HG03520 (cell line): Measurements from ENCODE around the gene TGM3.
"Not testable (repeated sequence)": the region's sequence is repeated elsewhere in the genome, so short reads cannot be mapped to it uniquely, and the experiment has no call there.

ENCODE experiments used
- ATAC-seq: cut with Tn5 transposase; IDR thresholded peaks from one replicate; pipeline ENCODE4 v1.9.1; 2021; ENCODE audit warnings: mild to moderate bottlenecking, moderate library complexity; ENCODE audit not compliant: unreplicated experiment

The TGM3 gene, protein sequence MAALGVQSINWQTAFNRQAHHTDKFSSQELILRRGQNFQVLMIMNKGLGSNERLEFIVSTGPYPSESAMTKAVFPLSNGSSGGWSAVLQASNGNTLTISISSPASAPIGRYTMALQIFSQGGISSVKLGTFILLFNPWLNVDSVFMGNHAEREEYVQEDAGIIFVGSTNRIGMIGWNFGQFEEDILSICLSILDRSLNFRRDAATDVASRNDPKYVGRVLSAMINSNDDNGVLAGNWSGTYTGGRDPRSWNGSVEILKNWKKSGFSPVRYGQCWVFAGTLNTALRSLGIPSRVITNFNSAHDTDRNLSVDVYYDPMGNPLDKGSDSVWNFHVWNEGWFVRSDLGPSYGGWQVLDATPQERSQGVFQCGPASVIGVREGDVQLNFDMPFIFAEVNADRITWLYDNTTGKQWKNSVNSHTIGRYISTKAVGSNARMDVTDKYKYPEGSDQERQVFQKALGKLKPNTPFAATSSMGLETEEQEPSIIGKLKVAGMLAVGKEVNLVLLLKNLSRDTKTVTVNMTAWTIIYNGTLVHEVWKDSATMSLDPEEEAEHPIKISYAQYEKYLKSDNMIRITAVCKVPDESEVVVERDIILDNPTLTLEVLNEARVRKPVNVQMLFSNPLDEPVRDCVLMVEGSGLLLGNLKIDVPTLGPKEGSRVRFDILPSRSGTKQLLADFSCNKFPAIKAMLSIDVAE

DNA sequence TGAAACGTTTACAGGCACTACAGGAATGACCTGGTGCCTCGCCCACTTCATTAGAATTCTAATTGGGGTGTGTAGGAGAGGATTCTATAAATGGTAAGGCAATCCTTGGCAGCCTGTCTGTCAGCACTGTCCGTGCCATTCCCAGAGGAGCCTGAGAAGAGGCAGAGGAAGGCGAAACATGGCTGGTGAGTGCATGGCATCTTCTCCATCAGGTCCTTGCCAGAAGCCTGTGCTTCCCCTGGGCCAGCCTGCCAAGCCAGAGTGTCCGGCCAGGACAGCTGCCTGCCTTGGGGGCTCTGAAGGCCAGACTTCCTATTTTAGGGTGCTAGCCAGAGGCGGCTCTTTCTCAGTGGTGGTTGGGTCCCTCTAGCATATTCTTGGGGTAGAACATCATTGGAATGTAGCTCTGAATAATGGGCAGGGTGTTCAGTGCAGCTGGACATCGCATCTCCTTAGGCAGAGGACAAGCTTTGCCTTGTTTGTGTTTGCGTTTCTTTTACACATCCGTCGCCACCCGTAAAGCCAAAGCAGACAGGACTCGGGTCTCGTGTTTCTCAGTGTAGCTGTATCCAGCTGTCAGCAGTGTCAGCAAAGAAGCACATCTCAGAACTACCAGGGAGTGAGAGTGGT is at the start of gene TGM3:
Gene TGM3, plus strand, starts transcription at position 116 of the 630 bp plus-strand sequence. Its CDS starts 63 bp downstream, at position 179.
- ATAC-seq = no peak

DNA sequence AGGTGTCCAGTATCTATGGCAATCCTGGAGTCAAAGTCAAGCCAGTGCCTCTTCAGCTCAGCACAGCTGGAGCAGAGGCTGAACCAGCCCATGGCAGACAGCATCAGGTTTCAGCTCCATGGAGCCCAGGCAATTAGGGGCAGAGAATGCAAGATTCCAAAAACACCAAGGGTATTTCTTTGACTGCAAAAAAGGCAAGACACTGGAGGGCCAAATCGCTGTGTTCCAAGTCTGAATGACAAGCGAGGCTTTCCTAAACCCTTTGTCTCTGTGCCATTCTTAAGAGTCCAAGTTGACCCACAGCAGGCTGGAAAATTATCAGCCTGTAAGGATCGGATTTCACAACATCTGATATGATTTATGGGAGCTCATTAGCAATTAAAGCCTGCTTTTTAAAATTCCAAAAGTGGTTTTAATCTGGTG is 49.7 kb upstream of the TGM3 start:
- ATAC-seq = no peak

DNA sequence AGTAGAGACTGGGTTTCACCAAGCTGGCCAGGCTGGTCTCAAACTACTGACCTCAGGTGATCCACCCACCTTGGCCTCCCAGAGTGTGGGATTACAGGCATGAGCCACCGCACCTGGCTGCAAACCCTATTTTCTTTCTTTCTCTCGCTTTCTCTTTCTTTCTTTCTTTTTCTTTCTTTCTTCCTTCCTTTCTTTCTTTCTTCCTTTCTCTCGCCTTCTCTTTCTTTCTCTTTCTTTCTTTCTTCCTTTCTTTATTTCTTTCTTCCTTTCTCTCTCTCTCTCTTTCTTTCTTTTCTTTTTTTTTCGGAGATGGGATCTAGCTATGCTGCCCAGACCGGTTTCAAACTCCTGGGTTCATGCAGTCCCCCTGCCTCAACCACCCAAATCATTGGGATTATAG is 47.0 kb upstream of the TGM3 start:
- no peak for ATAC-seq

DNA sequence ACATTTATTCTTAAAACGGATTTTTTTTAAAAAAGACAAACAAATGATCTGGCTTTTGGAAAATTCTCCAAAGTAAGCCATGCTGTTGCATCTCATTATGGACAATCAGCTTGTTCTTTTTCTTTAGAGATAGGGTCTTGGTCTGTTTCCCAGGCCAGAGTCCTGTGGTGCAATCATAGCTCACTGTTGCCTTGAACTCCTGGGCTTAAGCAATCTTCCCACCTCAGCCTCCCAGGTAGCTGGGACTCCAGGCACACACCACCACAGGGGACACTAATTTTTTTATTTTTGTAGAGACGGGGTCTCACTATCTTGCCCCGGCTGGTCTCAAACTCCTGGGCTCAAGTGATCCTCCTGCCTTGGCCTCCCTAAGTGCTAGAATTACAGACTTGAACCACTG is 45.9 kb upstream of the TGM3 start:
- ATAC-seq = no peak

DNA sequence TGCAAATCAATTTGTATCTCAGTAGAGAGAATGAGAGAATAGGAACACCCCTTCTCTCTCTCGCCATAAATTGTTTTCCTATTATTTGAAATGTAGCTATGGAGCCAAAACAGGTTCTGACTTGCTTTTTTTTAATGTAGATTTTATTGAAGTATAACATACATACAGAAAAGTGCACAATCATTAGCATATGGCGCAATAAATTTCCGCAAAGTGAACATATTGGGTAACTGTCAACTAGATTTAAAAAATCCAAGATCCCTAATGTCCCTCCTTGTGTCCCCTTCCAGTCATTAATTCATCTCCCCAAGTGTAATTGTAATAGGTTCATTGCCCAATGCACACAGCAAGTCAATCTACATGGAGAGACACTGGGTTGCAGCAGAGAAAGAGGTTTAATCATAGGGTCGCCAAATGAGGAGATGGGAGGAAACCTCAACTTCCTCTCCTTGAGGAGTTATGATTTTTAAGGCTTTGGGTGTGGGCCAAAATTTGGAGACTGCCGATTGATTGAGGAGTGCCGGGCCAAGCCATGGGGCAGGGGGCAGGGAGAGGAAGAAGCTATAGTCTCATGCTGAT is 43.3 kb upstream of the TGM3 start:
- no peak for ATAC-seq

DNA sequence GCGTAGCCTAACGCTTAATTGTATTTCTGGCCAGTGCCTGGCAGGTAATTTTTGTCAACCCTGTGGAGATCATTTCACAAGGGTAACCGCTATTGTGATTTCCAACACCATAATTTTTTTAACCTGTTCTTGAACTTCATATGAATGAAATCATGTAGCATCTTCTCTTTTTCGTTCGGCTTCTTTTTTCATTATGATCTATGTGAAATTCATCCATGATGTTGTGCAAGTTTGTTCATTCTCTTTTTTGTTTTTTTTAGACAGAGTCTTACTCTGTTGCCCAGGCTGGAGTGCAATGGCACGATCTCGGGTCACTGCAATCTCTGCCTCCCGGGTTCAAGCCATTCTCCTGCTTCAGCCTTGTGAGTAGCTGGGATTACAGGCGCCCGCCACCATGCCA is 42.5 kb upstream of the TGM3 start:
- no peak for ATAC-seq

DNA sequence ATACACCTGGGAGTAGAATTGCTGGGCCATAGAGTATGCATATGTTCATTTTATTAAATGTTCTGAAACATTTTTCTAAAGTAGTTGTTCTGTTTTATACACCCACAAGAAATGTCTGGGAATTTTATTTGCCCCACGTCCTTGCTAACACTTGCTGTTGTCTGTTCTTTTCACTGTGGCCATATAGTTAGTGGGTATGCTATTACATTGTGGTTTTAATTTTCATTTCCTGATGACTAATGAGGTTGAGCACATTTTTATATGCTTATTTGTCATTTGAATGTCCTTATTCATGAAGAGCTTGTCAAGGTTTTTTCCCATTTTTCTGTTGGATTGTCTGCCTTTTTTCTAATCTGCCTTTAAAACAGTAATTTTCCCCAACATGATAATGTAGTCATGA is 41.5 kb upstream of the TGM3 start:
- ATAC-seq = no peak

DNA sequence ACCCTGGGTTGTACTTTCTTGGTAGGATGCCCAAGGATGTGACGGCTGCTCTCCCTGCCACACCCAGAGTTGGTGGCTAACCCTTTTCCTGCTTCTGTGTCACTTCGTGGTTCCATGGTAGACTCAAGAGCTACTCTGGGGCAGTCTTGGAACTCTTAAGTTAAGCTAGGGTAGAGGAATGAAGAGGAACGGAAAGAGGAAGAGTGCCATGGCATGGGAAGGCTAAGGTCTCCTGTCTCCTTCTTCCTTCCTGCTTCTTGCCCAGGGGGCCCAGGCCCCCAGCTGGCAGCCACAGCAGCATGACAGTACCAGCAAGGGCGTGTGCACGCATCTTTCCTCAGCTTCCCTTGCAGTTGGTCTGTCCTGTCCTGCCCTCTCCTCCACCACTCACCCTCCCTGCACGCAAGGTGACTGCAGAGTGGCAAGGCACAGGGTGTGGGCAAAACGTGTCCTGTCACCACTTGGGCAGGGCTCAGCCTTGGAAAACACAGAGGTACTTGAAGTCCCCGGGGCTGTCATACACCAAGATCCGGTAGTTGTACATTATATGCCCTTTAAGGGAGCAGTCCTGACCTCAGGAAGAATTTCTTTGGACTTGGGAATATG is 39.8 kb upstream of the TGM3 start:
- ATAC-seq = no peak

DNA sequence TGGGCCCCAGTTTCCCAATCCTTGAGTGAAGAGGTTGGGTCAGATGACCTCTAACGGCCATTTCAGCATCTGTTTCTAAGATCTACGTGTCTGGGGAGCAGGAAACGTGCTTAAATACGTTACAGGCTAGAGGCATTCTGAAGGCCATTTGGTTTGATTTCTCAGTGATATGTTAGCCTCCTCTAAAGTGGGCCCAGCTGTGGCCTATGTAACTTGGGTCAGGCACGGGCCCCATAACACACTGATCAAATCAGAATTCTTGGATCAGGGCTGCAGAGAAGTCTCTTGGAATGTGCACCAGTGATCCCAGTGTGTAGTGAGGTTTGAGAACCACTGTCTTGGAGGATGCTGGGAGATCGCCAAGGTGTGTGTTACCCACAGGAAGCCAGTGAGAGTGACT is 36.1 kb upstream of the TGM3 start:
- ATAC-seq = no peak

DNA sequence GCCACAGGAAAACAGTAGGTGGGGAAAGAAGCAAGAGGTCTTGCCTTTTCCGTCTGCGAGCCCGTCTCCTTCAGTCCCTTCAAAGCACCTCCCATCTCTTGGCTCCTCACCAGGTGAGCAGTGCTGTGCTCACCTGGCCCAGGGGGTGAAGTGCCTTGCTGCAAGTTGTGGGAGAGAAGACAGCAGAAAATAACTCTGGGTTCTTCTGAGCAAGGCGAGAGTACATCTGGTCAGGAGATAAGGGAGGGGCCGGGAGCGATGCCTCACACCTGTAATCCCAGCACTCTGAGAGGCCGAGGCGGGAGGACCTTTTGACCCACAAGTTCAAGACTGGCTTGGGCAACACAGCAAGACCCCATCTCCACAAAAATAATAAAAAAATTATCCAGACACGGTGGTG is 35.6 kb upstream of the TGM3 start:
- no peak for ATAC-seq

DNA sequence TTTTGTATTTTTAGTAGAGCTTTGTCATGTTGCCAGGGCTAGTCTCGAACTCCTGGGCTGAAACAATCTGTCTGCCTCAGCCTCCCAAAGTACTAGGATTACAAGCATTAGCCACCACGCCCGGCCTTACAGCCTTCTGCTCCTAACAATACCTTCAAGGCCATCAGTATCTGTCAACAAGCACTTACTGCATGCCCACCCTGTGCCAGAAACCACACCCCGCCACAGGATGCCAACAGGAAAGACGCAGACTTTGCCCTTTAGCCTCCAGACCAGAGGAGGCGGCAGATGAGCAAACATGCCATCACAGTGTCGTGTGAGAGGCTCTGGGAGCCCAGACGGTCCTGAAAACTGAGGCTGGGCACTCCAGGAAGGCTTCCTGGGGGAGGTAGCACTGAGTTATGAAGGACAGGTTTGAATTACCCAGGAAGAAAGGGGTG is 34.7 kb upstream of the TGM3 start:
- no peak for ATAC-seq

DNA sequence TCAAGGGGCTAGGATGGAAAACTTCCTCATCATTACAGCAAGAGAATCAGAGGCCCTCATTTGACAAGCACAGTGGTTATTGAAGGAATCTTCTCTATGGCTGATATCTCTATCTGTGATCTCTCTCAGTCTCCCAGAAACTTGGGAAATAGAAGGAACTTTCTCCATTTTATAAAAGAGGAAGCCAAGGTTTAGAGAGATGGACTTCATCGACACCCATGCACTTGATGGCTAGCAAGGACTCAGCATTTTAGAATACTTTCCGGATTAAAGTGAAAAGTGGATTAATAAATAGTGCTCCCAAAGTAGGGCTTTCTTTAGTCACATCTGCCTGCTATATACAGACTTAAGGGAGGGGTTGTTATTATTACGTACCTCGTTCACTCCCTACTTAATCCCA is 34.2 kb upstream of the TGM3 start:
- no peak for ATAC-seq

DNA sequence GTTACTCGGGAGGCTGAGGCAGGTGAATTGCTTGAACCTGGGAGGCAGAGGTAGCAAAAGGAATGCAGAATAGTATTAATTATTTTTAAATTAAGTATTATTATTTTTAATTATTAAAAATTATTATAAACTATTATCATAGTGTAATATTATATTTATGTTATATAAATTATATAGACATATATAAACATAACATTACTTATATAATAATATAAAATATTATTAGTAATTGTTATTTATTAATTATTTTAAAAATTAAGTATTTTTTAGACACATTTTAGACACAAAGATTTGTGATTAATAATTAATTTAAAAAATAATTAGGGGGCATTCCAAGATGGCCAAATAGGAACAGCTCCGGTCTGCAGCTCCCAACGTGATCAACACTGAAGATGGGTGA is 31.7 kb upstream of the TGM3 start:
- ATAC-seq = no peak

DNA sequence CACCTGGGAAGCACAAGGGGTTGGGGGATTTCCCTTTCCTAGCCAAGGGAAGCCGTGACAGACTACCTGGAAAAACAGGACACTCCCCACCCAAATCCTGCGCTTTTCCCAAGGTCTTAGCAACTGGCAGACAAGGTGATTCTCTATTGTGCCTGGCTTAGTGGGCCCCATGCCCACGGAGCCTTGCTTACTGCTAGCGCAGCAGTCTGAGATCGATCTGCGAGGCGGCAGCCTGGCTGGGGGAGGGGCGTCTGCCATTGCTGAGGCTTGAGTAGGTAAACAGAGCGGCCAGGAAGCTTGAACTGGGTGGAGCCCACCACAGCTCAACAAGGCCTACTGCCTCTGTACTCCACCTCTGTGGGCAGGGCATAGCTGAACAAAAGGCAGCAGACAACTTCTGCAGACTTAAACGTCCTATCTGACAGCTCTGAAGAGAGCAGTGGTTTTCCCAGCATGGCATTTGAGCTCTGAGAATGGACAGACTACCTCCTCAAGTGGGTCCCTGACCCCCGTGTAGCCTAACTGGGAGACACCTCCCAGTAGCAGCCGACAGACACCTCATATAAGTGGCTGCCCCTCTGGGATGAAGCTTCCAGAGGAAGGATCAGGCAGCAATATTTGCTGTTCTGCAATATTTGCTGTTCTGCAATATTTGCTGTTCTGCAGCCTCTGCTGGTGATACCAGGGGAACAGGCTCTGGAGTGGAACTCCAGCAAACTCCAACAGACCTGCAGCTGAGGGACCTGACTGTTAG is 31.0 kb upstream of the TGM3 start:
- not testable (repeated sequence) for ATAC-seq

DNA sequence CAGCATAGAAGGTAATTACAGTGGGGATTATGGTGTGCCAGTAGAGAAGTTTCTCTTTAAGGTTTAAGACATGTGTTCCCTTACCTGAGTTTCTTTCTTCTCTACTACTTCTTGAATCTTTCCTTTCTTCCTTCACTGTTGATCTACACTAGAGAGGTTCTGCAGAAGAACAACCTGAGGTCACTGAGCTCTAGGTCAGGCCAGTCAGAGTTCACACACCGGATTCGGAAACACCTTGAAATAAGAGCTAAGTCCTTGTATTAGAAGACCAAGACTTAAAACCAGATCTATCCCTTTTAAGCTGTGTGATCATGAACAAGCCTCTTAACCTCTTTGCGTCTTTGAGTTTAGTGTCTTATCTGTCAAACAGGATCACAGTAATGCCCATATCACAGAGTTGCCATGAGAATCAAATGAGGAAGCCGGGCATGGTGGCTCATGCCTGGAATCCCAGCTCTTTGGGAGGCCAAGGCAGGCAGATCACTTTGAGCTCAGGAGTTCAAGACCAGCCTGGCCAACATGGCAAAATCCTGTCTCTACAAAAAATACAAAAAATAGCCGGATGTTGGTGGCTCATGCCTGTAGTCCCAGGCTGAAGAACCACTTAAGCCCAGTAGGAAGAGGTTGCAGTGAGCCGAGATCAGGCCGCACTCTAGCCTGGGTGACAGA is 22.0 kb upstream of the TGM3 start:
- no peak for ATAC-seq

DNA sequence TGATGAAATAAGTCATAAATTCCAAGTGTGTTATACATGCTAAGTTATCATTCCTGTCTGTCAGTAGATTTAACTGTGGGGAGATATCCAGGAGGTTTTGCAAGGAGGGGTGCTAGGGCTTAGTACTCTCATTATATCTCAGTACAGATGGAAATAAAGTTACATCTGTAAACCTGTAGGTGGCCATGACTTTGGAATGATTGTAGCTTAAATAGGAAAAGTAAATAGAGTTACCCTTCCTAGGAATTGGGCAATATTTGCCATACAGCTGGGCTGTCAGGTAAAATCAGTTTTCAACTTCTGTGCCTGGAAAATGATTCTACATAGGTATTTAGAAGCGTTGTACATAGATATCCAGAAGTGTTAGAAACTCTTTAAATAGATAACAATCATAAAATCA is 19.8 kb upstream of the TGM3 start:
- no peak for ATAC-seq

DNA sequence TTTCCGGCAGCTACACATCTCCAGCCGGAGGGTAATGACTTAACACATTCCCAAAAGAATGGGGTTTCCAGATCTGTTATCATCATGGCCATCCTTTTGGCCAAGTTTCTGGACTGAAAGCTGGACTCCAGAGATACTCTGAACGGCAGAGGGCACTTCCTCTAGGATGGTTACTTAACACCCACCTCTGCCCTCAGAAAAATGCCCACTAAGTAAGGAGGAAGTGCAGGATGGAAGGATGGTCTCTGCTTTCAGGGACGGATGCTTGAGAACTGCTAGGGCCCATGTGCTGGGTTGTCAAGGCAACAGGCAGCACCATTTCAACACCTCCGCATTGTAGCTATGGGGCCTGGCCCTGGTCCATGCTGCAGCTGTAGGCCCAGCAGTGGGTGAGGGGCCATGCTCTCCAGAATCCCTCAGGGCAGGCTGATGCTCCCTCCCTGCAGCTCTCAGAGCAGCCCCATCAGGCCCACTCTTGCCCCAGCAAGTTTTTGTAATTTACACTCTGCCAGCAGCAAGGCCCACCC is 16.5 kb upstream of the TGM3 start:
- ATAC-seq = no peak

DNA sequence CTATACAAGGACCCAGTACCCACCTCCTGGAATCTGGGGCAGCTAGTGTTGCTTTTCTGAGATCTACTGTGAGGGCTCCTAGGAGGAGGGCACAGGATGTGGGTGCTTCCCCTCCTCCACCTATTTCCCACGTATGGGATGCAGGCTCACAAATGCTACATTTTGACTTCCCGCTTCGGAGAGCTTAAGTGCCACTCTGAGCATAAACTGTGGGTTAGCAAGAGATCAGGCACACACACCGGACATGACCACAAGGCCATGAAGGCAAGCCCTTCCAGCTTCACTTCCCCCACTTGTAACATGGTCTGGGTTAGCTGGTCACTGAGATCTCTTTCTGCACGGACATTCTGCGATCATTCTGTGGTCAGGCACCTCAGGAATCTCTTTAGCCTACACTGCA is 15.7 kb upstream of the TGM3 start:
- ATAC-seq = no peak

DNA sequence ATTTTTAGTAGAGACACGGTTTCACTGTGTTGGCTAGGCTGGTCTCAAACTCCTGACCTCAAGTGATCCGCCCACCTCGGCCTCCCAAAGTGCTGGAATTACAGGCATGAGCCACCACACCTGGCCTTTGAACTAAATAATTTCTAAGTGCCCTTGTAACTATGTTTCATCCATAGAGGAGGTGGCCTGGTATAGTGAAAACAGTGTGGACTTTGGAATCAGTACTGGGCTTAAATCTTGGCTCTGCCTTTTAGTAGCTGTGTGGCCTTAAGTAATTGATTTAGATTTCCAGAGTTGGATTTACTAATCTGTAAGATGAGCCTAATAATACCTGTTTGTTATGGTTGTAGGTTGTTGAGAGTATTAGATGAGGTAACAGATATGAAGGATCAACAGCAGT is 14.2 kb upstream of the TGM3 start:
- ATAC-seq = no peak

DNA sequence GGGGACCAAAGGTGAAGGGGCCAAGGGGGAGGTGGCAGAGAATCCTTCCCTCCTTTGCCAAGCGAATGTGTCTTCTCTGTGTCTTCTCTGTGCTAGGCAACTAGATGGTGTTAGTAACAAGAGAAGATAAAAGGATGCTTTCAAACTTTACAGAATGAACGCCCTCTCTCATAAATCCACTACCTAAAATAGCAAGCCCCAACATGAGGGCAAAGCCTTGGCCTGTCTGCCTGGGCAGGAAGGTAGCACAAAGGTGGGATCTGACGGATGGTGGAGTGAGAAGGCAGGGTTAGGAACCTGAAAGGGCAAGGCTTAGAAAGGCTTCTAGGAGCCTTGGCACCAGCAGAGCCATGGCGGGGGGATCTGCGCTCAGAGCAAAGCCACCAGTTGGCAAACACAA is 13.6 kb upstream of the TGM3 start:
- ATAC-seq = no peak
